GM10266 (cell line): Measurements from ENCODE around the gene PPP2R5C.

Experiments
- DNase-seq: peaks from one replicate; pipeline ENCODE4 v3.0.0; 2012; ENCODE audit errors: extremely low spot score
- CTCF ChIP-seq: IDR thresholded peaks from 2 replicates; pipeline ENCODE4 v1.5.1; 2012; ENCODE audit warnings: mild to moderate bottlenecking, low read depth; ENCODE audit not compliant: control insufficient read depth, insufficient read depth; ENCODE audit errors: missing control alignments

Gene PPP2R5C

GRCh38 chr14:101915871-101916815 lies 154.6 kb downstream of the PPP2R5C start:
- TF ChIP-seq CTCF = no peak
- no peak for DNase-seq

- DNase-seq = no peak
- no peak for TF ChIP-seq CTCF
Observed at GRCh38 chr14:101916816-101917412, 155.4 kb downstream of the PPP2R5C start.

- no peak for TF ChIP-seq CTCF
- DNase-seq = no peak
Observed at GRCh38 chr14:101917413-101918017, 156.0 kb downstream of the PPP2R5C start.

GRCh38 chr14:101918065-101918989 lies 156.8 kb downstream of the PPP2R5C start:
- TF ChIP-seq CTCF = no peak
- DNase-seq = no peak

- TF ChIP-seq CTCF = no peak
- DNase-seq = no peak
Observed at GRCh38 chr14:101920271-101920670, 158.8 kb downstream of the PPP2R5C start.

- DNase-seq = no peak
- no peak for TF ChIP-seq CTCF
Observed at GRCh38 chr14:101922866-101923265, 161.4 kb downstream of the PPP2R5C start.
